T-helper 2 cell treated with Interferon-gamma antibody and Interleukin-4, amounts not matched to agents 5 μg/mL and 100 μg/mL, for 36 hours (primary cell): ENCODE data around the gene CLDN11.

ENCODE experiments used
- DNase-seq: peaks from one replicate; pipeline ENCODE4 v3.0.0; 2021; ENCODE audit warnings: low spot score
- H3K27ac Mint-ChIP-seq: one replicate; pipeline ENCODE4 v1.8.0; 2021; ENCODE audit warnings: mild to moderate bottlenecking, mixed read lengths
- H3K27me3 Mint-ChIP-seq: one replicate; pipeline ENCODE4 v1.8.0; 2021; ENCODE audit warnings: low read depth, mixed read lengths
- H3K36me3 Mint-ChIP-seq: one replicate; pipeline ENCODE4 v1.8.0; 2021; ENCODE audit warnings: low read depth, mixed read lengths
- H3K4me1 Mint-ChIP-seq: one replicate; pipeline ENCODE4 v1.8.0; 2021; ENCODE audit warnings: low read depth, mixed read lengths
- H3K4me3 Mint-ChIP-seq: one replicate; pipeline ENCODE4 v1.8.0; 2022; ENCODE audit warnings: mild to moderate bottlenecking, moderate library complexity, mixed read lengths
- H3K9me3 Mint-ChIP-seq: one replicate; pipeline ENCODE4 v1.8.0; 2021; ENCODE audit warnings: mixed read lengths

Gene CLDN11

DNA sequence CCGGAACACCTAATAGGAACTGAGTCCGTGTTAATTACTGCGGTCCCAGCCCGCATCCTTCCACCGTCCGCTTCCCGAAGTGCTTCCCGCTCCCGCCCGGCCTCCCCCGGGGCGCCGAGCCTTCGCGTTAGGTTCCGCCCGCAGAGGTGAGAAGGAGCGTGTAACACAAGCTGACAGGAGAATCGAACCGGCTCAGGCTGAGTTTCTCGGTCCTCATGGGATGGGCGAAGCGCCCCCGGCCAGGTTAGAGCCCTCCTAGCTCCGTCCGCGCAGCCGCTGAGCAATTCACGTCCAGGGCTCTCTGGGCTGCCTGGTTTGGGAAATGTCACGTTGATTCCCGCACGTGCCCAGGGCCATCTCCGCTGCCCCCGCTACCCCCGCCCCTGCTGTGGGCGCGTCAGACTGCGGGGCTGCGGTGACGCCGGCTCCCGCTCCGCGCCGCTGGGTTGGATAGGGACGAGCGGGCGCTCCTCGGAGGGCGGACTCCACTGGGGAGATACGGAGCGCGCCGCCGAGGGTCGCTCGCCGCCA, 954 bp downstream of the CLDN11 start:
- no peaks in the 10 kb centered on the region for H3K9me3 Mint-ChIP-seq
- peaks cover 13% of the 10 kb centered on the region for H3K4me1 Mint-ChIP-seq
- no peak for DNase-seq
- H3K27ac Mint-ChIP-seq: no peak overlapping the region
- H3K36me3 Mint-ChIP-seq: peaks cover 3% of the 10 kb centered on the region
- peaks cover 43% of the 10 kb centered on the region for H3K27me3 Mint-ChIP-seq
- H3K4me3 Mint-ChIP-seq: peak overlapping the region; percentile 6

DNA sequence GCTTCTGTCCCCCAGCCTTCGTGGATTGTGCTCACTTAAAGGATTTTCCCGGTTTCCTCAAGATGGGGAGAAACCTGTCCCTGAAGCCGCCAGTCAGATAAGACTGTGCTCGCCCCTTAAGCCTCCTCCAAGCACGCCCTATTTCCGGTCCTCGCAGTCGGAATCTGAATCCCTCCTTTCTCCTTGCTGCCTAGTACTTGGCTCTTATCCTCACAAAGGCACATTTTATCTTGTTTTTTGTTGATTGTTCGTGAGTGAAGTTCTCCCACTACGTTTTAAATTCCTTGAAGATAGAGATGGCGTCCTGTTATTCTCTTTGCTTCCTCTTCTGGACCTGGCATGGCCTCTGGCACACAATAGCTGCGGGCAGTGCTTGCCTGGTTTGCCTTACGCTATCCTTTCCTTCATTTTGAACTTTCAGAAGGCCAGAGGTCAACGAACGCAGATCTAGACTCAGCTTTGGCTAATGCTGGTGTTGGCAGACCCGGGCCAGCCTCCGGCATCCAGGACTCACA, 1.7 kb downstream of the CLDN11 start:
- H3K27ac Mint-ChIP-seq: no peak overlapping the region
- H3K4me1 Mint-ChIP-seq: peaks cover 13% of the 10 kb centered on the region
- DNase-seq: no peak
- peaks cover 3% of the 10 kb centered on the region for H3K36me3 Mint-ChIP-seq
- no peak overlapping the region for H3K4me3 Mint-ChIP-seq
- H3K27me3 Mint-ChIP-seq: peaks cover 43% of the 10 kb centered on the region
- H3K9me3 Mint-ChIP-seq: no peaks in the 10 kb centered on the region

DNA sequence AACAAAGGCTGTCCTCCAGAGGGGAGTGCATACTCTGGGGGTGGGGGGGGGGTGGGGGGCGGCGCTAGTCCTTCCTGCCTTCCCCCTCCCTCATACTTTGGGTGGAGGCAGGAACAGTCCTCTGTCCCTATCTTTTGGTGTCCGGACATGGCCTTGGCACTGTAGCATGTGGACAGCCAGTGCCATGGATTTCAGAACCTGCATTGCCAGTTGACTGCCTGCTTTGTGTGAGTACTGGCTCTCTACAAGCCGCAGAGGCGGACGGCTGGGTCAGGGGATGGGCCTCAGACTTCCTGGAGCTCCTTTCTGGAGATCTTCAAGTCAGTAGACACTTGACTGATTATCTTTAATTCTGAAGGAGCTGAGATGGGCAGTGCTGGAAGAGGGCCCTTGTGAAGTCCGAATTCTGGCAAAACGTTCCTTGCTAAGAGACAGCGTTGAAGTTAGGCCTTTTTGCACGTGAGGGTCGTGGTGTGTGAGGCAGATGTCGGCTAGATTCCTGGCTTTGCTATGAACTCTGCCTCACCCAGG, 2.5 kb downstream of the CLDN11 start:
- Mint-ChIP-seq H3K27me3 (peaks cover 41% of the 10 kb centered on the region), H3K4me1 (peaks cover 15% of the 10 kb centered on the region)

DNA sequence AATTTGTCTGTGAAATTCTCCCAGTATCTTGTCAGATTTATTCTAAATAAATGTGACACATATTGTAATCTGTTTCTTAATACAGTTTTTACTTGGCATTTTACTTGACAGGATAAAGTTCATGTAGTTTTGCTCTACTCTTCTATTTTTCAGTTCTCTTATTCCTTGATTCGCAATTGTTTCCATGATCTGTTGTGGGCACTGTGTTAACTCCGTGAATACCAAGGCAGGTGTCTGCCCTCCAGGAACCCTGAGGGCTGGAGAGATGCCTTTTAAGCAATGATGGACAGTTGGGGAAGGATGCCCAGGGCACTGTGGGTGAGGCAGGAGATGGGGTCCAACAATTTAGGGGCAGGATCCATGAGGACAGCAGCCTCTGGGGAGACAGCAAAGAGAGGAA, 3.1 kb downstream of the CLDN11 start:
- peaks cover 3% of the 10 kb centered on the region for H3K36me3 Mint-ChIP-seq
- H3K27me3 Mint-ChIP-seq: peaks cover 37% of the 10 kb centered on the region
- peaks cover 17% of the 10 kb centered on the region for H3K4me1 Mint-ChIP-seq
- DNase-seq: no peak
- no peak overlapping the region for H3K4me3 Mint-ChIP-seq
- no peak overlapping the region for H3K27ac Mint-ChIP-seq
- H3K9me3 Mint-ChIP-seq: no peaks in the 10 kb centered on the region

More for the DNA sequence above, 2.5 kb downstream of the CLDN11 start:
- no peak for DNase-seq
- H3K36me3 Mint-ChIP-seq: peaks cover 3% of the 10 kb centered on the region
- no peaks in the 10 kb centered on the region for H3K9me3 Mint-ChIP-seq
- H3K4me3 Mint-ChIP-seq: no peak overlapping the region
- H3K27ac Mint-ChIP-seq: no peak overlapping the region

DNA sequence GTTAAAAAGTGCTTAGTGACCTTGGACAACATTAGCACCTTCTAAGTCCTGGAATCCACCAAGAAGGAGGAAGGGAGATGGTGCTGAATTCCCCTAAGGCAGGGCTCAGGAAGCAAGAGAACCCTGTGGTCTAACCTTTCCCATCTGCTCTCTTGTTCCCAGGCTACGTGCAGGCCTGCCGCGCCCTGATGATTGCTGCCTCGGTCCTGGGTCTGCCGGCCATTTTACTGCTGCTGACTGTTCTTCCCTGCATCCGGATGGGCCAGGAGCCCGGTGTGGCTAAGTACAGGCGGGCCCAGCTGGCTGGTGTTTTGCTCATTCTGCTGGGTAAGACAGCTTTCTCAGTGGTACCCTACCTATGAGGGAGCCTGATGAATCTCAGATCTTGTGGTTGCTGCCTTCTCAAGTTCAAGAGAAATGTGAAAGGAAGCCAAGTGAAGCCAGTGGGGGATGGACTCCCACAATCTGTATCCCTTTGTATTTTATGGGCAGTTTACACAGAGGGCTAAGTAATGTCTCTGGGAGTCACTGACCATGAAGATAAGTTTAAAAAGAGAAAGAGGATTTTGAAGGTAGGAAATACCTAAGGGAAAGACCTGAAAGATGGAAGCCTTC, 4.4 kb downstream of the CLDN11 start:
- Mint-ChIP-seq H3K27ac (no peak overlapping the region), H3K4me3 (no peak overlapping the region), H3K27me3 (peaks cover 26% of the 10 kb centered on the region), H3K36me3 (peaks cover 3% of the 10 kb centered on the region), H3K4me1 (peaks cover 17% of the 10 kb centered on the region), H3K9me3 (no peaks in the 10 kb centered on the region)
- DNase-seq: no peak

DNA sequence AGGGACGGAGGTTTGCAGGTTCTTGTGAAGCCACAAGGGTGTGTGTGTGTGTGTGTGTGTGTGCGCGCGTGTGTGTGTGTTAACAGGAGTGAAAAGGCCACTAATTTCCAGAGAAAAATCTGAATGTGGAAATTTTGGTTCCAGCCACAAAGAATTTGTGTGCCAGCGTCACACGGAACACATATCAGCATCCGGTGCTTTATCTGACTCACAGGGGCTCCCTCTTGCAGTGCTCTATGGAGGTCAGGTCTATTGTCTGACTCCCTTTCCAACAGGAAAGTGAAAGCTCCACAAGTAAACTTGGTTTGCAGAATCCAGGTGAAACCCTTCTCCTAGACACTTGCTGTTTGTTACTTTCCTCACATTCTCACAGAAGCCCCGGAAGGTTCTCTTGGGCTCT, 6.2 kb downstream of the CLDN11 start:
- H3K9me3 Mint-ChIP-seq: no peaks in the 10 kb centered on the region

DNA sequence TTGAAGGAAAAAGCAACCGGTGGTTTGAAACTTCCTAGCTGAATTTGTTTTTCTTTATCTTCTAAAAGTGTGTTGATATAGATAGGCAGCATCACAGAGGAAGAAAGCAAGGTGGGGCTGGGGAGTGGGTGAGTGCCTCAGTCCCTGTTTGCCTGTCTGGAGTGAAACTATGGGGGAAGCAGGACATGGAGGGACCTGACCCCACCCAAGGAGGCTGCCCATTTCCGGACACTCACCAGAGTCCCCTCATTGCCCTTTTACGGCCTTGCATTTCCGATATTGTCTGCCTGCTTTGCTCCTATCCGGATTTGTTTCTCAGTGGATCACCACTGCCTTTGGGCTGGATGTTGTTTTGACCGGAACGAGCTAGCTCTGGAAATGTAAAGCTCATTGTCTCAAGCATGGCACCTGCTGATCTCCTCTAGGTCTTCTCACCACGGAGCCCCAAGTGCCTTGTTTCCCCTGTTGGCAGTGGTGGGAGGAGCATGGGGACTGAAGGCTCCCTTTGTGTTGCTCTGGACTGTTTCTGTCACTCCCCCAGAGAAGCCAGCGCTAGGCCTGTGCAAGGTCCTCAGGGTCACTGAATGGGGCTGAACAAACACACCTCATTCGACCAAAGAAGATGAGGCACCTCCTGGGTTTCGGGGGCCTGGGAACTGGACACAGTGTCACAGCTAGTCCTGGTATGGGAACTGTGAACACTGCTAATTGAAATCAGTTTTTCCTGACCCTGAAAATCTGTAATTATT, 7.0 kb downstream of the CLDN11 start:
- Mint-ChIP-seq H3K4me1 (peaks cover 26% of the 10 kb centered on the region), H3K4me3 (no peak overlapping the region), H3K36me3 (peaks cover 2% of the 10 kb centered on the region), H3K9me3 (no peaks in the 10 kb centered on the region), H3K27me3 (peaks cover 6% of the 10 kb centered on the region), H3K27ac (no peak overlapping the region)
- no peak for DNase-seq

More for the DNA sequence above, 6.2 kb downstream of the CLDN11 start:
- Mint-ChIP-seq H3K4me3 (no peak overlapping the region), H3K36me3 (peaks cover 2% of the 10 kb centered on the region), H3K27ac (no peak overlapping the region), H3K27me3 (peaks cover 12% of the 10 kb centered on the region), H3K4me1 (peaks cover 29% of the 10 kb centered on the region)
- DNase-seq: no peak

DNA sequence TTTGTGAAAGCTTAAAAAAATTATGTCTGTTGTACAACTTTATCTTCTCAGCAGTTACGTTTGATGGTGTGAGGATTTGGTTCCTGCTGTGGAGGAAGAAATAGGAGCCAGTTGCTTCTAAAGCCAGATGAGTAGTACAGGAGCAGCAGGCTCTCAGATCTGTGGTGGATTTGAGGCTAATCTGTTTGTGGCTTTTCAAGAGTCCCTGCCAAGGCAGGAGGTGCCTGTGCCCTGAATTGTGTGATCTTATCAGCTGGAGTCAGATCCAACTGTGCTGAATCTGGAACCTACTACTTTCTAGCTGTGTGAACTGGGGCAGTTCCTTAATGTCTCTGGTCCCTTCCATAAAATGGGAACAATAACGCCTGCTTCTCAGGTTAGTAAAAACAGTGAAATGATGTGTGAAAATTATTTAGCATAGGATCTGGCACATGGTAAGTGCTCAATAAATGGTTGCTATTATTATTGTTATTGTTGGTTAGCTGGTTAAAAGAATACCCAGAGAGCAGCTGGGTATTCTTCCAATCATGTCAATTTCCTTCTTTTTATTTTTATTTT, 7.7 kb downstream of the CLDN11 start:
- DNase-seq: no peak
- Mint-ChIP-seq H3K4me3 (no peak overlapping the region), H3K4me1 (peaks cover 24% of the 10 kb centered on the region)

DNA sequence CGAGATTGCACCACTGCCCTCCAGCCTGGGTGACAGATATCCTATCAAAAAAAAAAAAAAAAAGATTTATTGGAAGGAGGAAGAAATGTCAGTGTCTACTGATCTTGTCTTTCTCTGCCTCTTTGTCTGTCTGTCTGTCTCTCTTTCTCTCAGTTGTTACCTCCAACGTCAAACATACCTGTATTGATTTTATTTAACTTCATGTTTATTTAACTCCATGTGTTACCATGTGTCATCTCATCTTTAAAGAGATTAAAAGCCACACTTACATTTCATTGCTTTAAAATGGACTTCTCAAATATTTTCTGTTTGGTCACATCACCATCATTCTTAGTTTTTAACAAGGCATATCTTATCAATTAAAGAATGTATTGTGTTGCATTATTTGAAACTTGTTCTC, 9.4 kb downstream of the CLDN11 start:
- Mint-ChIP-seq H3K9me3 (no peaks in the 10 kb centered on the region), H3K36me3 (peaks cover 2% of the 10 kb centered on the region), H3K27me3 (peaks cover 4% of the 10 kb centered on the region), H3K27ac (no peak overlapping the region), H3K4me1 (peaks cover 24% of the 10 kb centered on the region), H3K4me3 (no peak overlapping the region)
- DNase-seq: no peak

More for the DNA sequence above, 7.7 kb downstream of the CLDN11 start:
- peaks cover 7% of the 10 kb centered on the region for H3K27me3 Mint-ChIP-seq
- peaks cover 2% of the 10 kb centered on the region for H3K36me3 Mint-ChIP-seq
- H3K9me3 Mint-ChIP-seq: no peaks in the 10 kb centered on the region
- no peak overlapping the region for H3K27ac Mint-ChIP-seq

DNA sequence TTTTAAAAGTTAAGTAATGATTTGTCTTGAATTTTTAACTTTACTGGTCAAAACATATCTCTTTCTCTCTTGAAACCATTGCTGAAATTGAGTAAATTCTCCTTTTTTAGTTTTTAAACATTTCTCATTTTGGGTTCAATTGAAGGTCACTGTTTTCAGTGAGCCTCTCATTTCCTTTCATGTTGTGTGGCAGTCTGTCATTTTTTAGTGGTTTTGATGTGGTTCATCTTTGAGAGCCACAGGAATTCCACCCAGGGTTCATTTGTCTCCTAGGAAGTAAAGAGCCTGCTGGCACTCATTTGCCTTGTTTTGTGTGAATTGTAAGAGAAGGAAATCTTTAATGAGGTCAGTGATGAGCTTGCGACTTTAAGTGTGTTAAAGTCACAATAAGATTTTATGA, 10.4 kb downstream of the CLDN11 start:
- DNase-seq: peak; percentile 13
- Mint-ChIP-seq H3K4me3 (peak overlapping the region; percentile 11), H3K27me3 (peaks cover 4% of the 10 kb centered on the region), H3K27ac (no peak overlapping the region), H3K4me1 (peaks cover 20% of the 10 kb centered on the region), H3K9me3 (no peaks in the 10 kb centered on the region), H3K36me3 (peaks cover 2% of the 10 kb centered on the region)

DNA sequence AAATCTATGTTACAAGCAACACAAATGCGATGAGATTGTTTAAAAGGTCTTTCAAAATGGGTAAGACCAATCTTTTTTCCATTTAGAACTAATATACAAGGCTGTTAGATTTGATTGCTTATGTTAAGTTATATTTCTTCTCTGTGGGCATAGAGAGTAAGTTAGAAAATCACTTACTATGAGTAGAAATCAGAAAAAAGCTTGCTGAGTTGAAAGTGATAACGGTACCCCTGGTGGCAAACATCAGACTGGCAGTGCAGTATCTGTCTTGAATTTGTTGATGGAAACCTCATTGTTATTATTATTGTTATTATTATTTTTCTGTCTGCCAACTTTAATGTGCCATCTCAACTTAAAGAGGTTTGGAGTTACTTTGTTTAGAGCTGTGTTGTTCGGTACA, 12.4 kb downstream of the CLDN11 start:
- no peak overlapping the region for H3K4me3 Mint-ChIP-seq
- no peaks in the 10 kb centered on the region for H3K9me3 Mint-ChIP-seq
- DNase-seq: no peak
- H3K27ac Mint-ChIP-seq: no peak overlapping the region
- H3K4me1 Mint-ChIP-seq: peaks cover 19% of the 10 kb centered on the region
- H3K36me3 Mint-ChIP-seq: peaks cover 2% of the 10 kb centered on the region
- peaks cover 4% of the 10 kb centered on the region for H3K27me3 Mint-ChIP-seq

DNA sequence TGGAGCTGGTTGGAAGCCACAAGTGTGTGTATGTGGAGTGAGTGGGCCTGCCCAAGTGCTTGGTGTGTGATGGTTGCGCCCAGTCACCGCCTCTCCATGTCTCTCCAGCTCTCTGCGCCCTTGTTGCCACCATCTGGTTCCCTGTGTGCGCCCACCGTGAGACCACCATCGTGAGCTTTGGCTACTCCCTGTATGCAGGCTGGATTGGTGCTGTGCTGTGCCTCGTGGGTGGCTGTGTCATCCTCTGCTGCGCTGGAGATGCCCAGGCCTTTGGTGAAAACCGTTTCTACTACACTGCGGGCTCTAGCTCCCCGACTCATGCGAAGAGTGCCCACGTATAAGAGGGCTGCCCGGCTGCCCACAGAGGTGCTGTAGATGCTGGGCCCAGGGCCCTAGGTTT, 13.7 kb downstream of the CLDN11 start:
- no peaks in the 10 kb centered on the region for H3K9me3 Mint-ChIP-seq
- H3K27ac Mint-ChIP-seq: no peak overlapping the region
- peaks cover 2% of the 10 kb centered on the region for H3K36me3 Mint-ChIP-seq
- DNase-seq: no peak
- H3K27me3 Mint-ChIP-seq: peaks cover 4% of the 10 kb centered on the region
- peaks cover 24% of the 10 kb centered on the region for H3K4me1 Mint-ChIP-seq
- H3K4me3 Mint-ChIP-seq: no peak overlapping the region

DNA sequence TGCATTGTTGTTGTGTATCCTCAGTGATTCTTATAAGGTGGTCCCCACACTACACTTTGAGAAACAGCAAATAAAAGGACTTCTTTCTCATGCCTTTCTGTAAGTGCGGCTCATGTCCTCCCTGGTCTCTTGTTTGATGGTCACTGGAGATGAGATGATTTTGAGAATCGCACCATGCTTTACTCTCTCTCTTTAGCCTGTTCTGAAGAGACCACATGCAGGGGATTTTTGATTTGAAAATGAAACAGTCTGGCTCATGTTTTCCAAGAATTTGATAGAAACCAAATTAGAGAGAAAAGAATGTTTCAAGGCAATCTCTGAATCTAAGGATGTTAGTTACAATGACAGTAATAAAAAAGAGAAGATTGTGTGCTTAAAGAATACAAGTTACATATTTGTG, 18.0 kb downstream of the CLDN11 start:
- Mint-ChIP-seq H3K27ac (no peak overlapping the region), H3K9me3 (no peaks in the 10 kb centered on the region), H3K27me3 (peaks cover 2% of the 10 kb centered on the region), H3K36me3 (no peaks in the 10 kb centered on the region), H3K4me1 (peaks cover 8% of the 10 kb centered on the region), H3K4me3 (no peak overlapping the region)
- DNase-seq: no peak

DNA sequence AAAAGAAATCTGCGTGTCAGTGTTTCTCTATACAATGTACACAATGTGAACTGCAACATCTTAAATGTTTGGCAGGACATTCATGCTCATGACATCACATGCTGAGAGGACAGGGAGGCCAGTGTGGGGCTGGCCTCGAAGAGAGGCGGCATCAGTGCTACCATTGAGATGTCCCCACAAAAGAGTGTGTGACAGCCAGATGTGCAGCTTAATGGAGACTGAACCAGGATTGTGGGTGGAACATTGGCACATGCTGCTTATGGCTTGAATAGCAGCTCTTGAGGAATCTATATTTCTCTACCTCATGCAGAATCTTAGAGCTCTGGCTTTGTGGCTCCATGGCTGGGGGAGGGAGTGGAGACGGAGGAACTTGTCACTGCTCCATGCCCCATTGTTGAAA, 18.5 kb downstream of the CLDN11 start:
- Mint-ChIP-seq H3K36me3 (no peaks in the 10 kb centered on the region), H3K27me3 (peaks cover 2% of the 10 kb centered on the region), H3K9me3 (no peaks in the 10 kb centered on the region), H3K4me3 (no peak overlapping the region), H3K4me1 (peaks cover 8% of the 10 kb centered on the region), H3K27ac (no peak overlapping the region)
- DNase-seq: no peak
